SK-N-SH (cell line): Measurements from ENCODE around the gene SOX15. TPM values are rescaled to one million over a fixed set of nuclear protein-coding genes. Genes with fewer than 3 reads are reported as not detected.

ENCODE experiments used
- CTCF ChIA-PET: fragments of 300-600, 350-600 bp; formaldehyde crosslinking; extraction: SDS; loops from one replicate; lab custom pipeline; 2021; lab: Yijun Ruan, JAX
- POLR2A ChIA-PET: fragments of 350-600 bp; sonication (Branson Sonifier 250); formaldehyde crosslinking; extraction: SDS; loops from one replicate; lab custom pipeline; 2020; ENCODE audit warnings: antibody characterized with exemption, inconsistent platforms; lab: Yijun Ruan, JAX
- DNase-seq: peaks from one replicate; pipeline ENCODE4 v3.0.0; 2012
- H2AFZ ChIP-seq: fragments of 200-600 bp; sonication (generic); 2 replicates; pipeline ENCODE4 v1.8.1; 2016; ENCODE audit warnings: antibody characterized with exemption, mild to moderate bottlenecking, low read depth
- H3F3A ChIP-seq: fragments of 200-600 bp; sonication (generic); replicated peaks from 2 replicates; pipeline ENCODE3; 2016; ENCODE audit warnings: antibody characterized with exemption, mild to moderate bottlenecking; ENCODE audit not compliant: insufficient read depth
- H3K27ac ChIP-seq, 2 experiments: fragments of 200-500 bp in 1 of 2; fragments of 200-600 bp in 1 of 2; sonication (Bioruptor generic) in 1 of 2; sonication (generic), shearing (Covaris generic) in 1 of 2; 2 replicates each; pipeline versions ENCODE4 v1.5.1 to v1.6.1; 2014 to 2016; ENCODE audit warnings: low read depth in 2 of 2, inconsistent platforms in 1 of 2, low read length in 1 of 2, mild to moderate bottlenecking in 1 of 2, mixed read lengths in 1 of 2
- H3K27me3 ChIP-seq: fragments of 200-600 bp; sonication (generic), shearing (Covaris generic); 2 replicates; pipeline ENCODE4 v1.6.1; 2016; ENCODE audit warnings: mixed run types; ENCODE audit not compliant: insufficient read depth
- H3K36me3 ChIP-seq, 2 experiments: fragments of 200-500 bp in 1 of 2; fragments of 200-600 bp in 1 of 2; sonication (Bioruptor generic) in 1 of 2; sonication (generic) in 1 of 2; replicated peaks in 1 of 2; 2 replicates each; pipeline versions ENCODE3 to v1.5.1; 2014 to 2016; ENCODE audit warnings: low read length in 1 of 2, mild to moderate bottlenecking in 1 of 2; ENCODE audit not compliant: insufficient read depth in 2 of 2, control insufficient read depth in 1 of 2
- H3K4me1 ChIP-seq, 2 experiments: fragments of 200-500 bp in 1 of 2; fragments of 200-600 bp in 1 of 2; sonication (Bioruptor generic) in 1 of 2; sonication (generic), shearing (Covaris generic) in 1 of 2; 2 replicates each; pipeline versions ENCODE4 v1.5.1 to v1.6.1; 2014 to 2016; ENCODE audit warnings: low read depth in 1 of 2, low read length in 1 of 2, mixed run types in 1 of 2; ENCODE audit not compliant: insufficient read depth in 2 of 2, control insufficient read depth in 1 of 2
- H3K4me2 ChIP-seq: fragments of 200-600 bp; sonication (generic), shearing (Covaris generic); 2 replicates; pipeline ENCODE4 v1.6.1; 2017; ENCODE audit warnings: mixed run types
- H3K4me3 ChIP-seq, 2 experiments: fragments of 200-500 bp in 1 of 2; fragments of 200-600 bp in 1 of 2; sonication (Bioruptor generic) in 1 of 2; sonication (generic), shearing (Covaris generic) in 1 of 2; 2 replicates each; pipeline versions ENCODE4 v1.5.1 to v1.8.1; 2014 to 2016; ENCODE audit warnings: low read depth in 2 of 2, inconsistent platforms in 1 of 2, low read length in 1 of 2, mild to moderate bottlenecking in 1 of 2, mixed read lengths in 1 of 2, moderate library complexity in 1 of 2
- H3K79me2 ChIP-seq: fragments of 200-600 bp; sonication (generic); 2 replicates; pipeline ENCODE4 v1.8.1; 2017; ENCODE audit warnings: mild to moderate bottlenecking; ENCODE audit not compliant: insufficient read depth
- H3K9ac ChIP-seq: fragments of 200-600 bp; sonication (generic); 2 replicates; pipeline ENCODE4 v1.6.1; 2017; ENCODE audit warnings: mixed run types
- H3K9me2 ChIP-seq: fragments of 200-600 bp; sonication (generic); 2 replicates; pipeline ENCODE4 v1.6.1; 2017; ENCODE audit warnings: mixed run types
- H3K9me3 ChIP-seq: fragments of 200-600 bp; sonication (generic); 2 replicates; pipeline ENCODE4 v1.6.1; 2017; ENCODE audit warnings: mixed run types, mild to moderate bottlenecking, moderate library complexity
- H4K20me1 ChIP-seq: fragments of 200-600 bp; sonication (generic); 2 replicates; pipeline ENCODE4 v1.6.1; 2017; ENCODE audit warnings: mild to moderate bottlenecking, mixed run types; ENCODE audit not compliant: insufficient read depth
- CHD2 ChIP-seq: fragments of 150-350 bp; IDR thresholded peaks from 2 replicates; pipeline ENCODE4 v1.6.1; 2018; ENCODE audit warnings: low read length; ENCODE audit not compliant: partially characterized antibody
- ELF1 ChIP-seq: IDR thresholded peaks from 2 replicates; pipeline ENCODE4 v1.4.0; 2012
- FOSL2 ChIP-seq: IDR thresholded peaks from 2 replicates; pipeline ENCODE4 v1.4.0; 2012; ENCODE audit warnings: low read depth, mild to moderate bottlenecking, moderate library complexity, borderline replicate concordance
- FOXJ3 ChIP-seq: sonication (generic); formaldehyde crosslinking; IDR thresholded peaks from 2 replicates; pipeline ENCODE4 v1.5.1; 2020; ENCODE audit warnings: mild to moderate bottlenecking, missing genetic modification reagents
- FOXM1 ChIP-seq: IDR thresholded peaks from 2 replicates; pipeline ENCODE4 v1.4.0; 2012; ENCODE audit warnings: low read depth, mild to moderate bottlenecking
- GABPA ChIP-seq: IDR thresholded peaks from 2 replicates; pipeline ENCODE4 v1.4.0; 2012; ENCODE audit warnings: low read depth, mild to moderate bottlenecking
- JUND ChIP-seq: IDR thresholded peaks from 2 replicates; pipeline ENCODE4 v1.4.0; 2012
- MEF2A ChIP-seq: IDR thresholded peaks from 2 replicates; pipeline ENCODE4 v1.4.0; 2012; ENCODE audit warnings: low read depth, borderline replicate concordance
- MXI1 ChIP-seq: IDR thresholded peaks from 2 replicates; pipeline ENCODE4 v1.6.1; 2012; ENCODE audit warnings: mild to moderate bottlenecking, low read depth, low read length, improper control_type of control experiment
- NRF1 ChIP-seq: IDR thresholded peaks from 2 replicates; pipeline ENCODE4 v1.6.1; 2012; ENCODE audit warnings: low read depth, mild to moderate bottlenecking, low read length
- POLR2AphosphoS5 ChIP-seq: IDR thresholded peaks from 2 replicates; pipeline ENCODE4 v1.6.1; 2012; ENCODE audit warnings: low read depth, low read length
- RAD21 ChIP-seq: IDR thresholded peaks from 2 replicates; pipeline ENCODE4 v1.6.1; 2012; ENCODE audit warnings: mild to moderate bottlenecking, low read length
- RCOR1 ChIP-seq: fragments of 150-350 bp; IDR thresholded peaks from 2 replicates; pipeline ENCODE4 v1.6.1; 2017; ENCODE audit warnings: antibody characterized with exemption, low read length
- SMC3 ChIP-seq: IDR thresholded peaks from 2 replicates; pipeline ENCODE4 v1.6.1; 2012; ENCODE audit warnings: low read depth, low read length, improper control_type of control experiment
- TCF12 ChIP-seq: IDR thresholded peaks from 2 replicates; pipeline ENCODE4 v1.4.0; 2012
- YY1 ChIP-seq: IDR thresholded peaks from 2 replicates; pipeline ENCODE4 v1.4.0; 2012; ENCODE audit warnings: low read depth, mild to moderate bottlenecking
- WGBS: methylation state at CpG from one replicate; pipeline ENCODE4 v1.1.6; 2017; ENCODE audit warnings: low lambda C conversion rate; 5-methylcytosine and 5-hydroxymethylcytosine counted together
- polyA plus RNA-seq, 3 experiments: library from polyadenylated mRNA; depleted of rRNA; stranded (reverse); fragments of >200 nt; gene quantifications; 2 replicates each; pipeline ENCODE4 v1.2.3, GENCODE V29; 2012
- TF ChIP-seq, protein P1 (sequence below): IDR thresholded peaks from 2 replicates; pipeline ENCODE4 v1.4.0; 2012; ENCODE audit warnings: low read depth
- TF ChIP-seq, protein P2 (sequence below): fragments of 150-350 bp; IDR thresholded peaks from 2 replicates; pipeline ENCODE4 v1.6.1; 2016; ENCODE audit warnings: mild to moderate bottlenecking, low read depth, low read length

The SOX15 gene
- polyA plus RNA-seq, 1 of the 3 experiments (the other 2 are of a cell fraction): 1.3 TPM

DNA sequence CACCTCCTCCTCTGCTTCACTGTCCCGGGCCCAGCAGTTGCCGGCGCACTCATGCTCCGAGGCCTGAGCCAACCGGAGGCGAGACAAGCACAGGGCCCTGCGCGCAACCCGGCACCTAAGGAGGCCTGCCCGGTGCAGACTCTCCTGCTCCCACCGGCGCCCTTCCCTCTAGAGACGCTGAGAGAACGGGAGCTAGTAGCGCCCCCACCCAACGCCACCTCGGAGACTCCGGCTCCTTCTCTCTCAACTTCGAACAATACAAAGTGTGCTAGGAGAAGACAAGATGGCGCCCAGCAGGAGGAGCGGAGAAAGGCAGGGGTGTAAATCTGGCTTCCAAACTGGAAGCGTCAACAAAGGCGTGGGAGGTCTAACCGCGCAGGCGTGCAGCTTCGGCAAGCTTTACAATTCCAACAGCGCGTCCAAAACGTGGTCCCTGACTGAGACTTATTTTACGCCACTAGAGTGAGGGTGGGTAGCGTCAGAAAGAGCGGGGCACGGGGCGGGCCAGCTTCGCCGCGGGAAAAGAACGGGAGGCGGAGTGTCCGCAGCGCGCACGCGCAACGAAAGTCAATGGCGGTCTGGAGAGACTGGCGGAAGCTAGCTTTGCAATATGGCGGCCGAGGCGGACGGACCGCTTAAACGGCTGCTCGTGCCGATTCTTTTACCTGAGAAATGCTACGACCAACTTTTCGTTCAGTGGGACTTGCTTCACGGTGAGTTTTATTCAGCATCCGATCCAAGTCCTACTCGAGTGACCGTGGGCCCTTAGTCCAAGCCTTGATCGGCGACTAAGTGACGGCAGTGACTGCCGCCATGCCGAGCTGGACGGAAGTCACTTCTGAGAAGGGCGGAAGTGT lies 6.4 kb downstream of the SOX15 start, which contains the start of gene MPDU1 (continued):
- TF ChIP-seq GABPA: peak; percentile 96

DNA sequence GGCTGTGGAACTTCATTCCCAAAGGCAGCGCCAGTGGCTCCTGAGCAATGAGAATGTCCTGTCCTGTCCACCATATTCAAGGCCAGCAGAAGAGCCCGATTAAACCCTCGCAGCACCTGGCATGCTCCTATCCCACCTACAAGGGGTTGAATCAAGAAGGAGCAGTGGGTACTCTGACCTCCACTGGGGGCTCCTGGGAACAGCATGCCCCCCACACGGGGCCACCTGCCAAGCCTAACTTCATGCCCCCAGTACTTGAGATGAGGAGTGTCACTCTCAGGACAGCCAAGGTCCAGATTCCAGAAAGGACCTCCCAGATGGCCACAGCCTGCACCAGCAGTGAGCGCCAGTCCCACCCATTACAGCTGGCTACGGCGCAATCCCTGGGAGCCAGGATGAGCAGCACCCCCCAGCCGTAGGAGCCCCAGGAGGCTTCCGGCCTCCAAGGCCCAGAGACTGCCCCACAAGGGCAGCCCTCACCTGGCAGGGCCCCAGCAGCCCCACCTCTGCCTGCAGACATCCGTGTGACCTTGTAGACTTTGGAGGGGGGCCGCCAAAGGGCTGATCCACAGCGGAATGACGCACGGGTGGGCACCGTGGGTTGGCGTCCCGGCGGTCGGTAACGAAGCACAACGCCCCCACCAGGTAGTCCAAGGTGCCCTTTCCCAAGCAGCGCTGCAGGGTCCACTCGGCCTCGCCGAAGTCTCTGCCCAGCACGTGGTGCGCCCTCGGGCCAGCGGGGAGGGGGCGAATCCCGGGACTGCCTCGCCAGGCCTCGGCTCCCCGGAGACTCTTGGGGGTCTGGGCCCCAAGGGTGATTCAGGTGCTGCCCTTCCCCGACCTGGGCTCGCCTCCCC lies 7.3 kb downstream of the SOX15 start:
- ChIA-PET POLR2A (interaction anchor here (1.4 to 2.7 kb wide), 4 partner anchors 9 to 122 kb away, joined by 4 to 37 read pairs (median 22); partner anchors contain the start of genes EFNB3, SAT2, TP53 and WRAP53), CTCF (interaction anchor here (0.7 to 2.6 kb wide), 3 partner anchors 10 to 104 kb away, joined by 3 to 22 read pairs (median 12); partner anchors contain the start of genes SENP3 and TP53)
- no peaks in the 10 kb centered on the region for H3K9me2 ChIP-seq
- no peak for DNase-seq
- H3K36me3 ChIP-seq: peaks cover 19 to 28% of the 10 kb centered on the region in 2 experiments
- no peaks in the 10 kb centered on the region for H3K27me3 ChIP-seq
- H3K9me3 ChIP-seq: no peaks in the 10 kb centered on the region
- 90% methylated on average over 4 of the region's 36 CpGs for WGBS
- no peak for TF ChIP-seq FOSL2
- no peak for TF ChIP-seq FOXJ3
- TF ChIP-seq JUND: no peak
- no peak for TF ChIP-seq RAD21
- no peak for TF ChIP-seq GABPA
- no peak for TF ChIP-seq ELF1
- TF ChIP-seq SMC3: no peak
- no peak for TF ChIP-seq RCOR1
- TF ChIP-seq, protein P1, sequence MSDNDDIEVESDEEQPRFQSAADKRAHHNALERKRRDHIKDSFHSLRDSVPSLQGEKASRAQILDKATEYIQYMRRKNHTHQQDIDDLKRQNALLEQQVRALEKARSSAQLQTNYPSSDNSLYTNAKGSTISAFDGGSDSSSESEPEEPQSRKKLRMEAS: no peak
- no peak for TF ChIP-seq FOXM1
- no peak for TF ChIP-seq MXI1
- no peak for TF ChIP-seq CHD2
- no peak for TF ChIP-seq MEF2A
- TF ChIP-seq TCF12: no peak
- no peak for TF ChIP-seq POLR2AphosphoS5
- TF ChIP-seq NRF1: no peak
- TF ChIP-seq, protein P2, sequence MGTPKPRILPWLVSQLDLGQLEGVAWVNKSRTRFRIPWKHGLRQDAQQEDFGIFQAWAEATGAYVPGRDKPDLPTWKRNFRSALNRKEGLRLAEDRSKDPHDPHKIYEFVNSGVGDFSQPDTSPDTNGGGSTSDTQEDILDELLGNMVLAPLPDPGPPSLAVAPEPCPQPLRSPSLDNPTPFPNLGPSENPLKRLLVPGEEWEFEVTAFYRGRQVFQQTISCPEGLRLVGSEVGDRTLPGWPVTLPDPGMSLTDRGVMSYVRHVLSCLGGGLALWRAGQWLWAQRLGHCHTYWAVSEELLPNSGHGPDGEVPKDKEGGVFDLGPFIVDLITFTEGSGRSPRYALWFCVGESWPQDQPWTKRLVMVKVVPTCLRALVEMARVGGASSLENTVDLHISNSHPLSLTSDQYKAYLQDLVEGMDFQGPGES: no peak
- no peak for TF ChIP-seq YY1
- H2AFZ ChIP-seq: no peak overlapping the region
- peak overlapping the region; percentile 97 to 98 for H3K27ac ChIP-seq
- H3K79me2 ChIP-seq: peaks cover 59% of the 10 kb centered on the region
- peaks cover 22 to 24% of the 10 kb centered on the region in 2 experiments; a peak in 2 of 4 replicates for H3K4me1 ChIP-seq
- peak overlapping the region; percentile 87 for H3K4me2 ChIP-seq
- peaks cover 35% of the 10 kb centered on the region for H3F3A ChIP-seq
- peaks cover 15% of the 10 kb centered on the region for H4K20me1 ChIP-seq
- peak overlapping the region in 1 of 2 experiments; percentile 65; a peak in 1 of 4 replicates for H3K4me3 ChIP-seq
- H3K9ac ChIP-seq: no peak overlapping the region
